CD4-positive, alpha-beta T cell treated with Interleukin-1 beta for 1 hour (primary cell): ENCODE results near the gene PLD2.
"Not testable (repeated sequence)": the region's sequence is repeated elsewhere in the genome, so short reads cannot be mapped to it uniquely, and the experiment has no call there.

ENCODE experiments used
- DNase-seq, 2 donors: peaks; one replicate each; pipeline ENCODE4 v3.0.0-alpha.2; 2020 to 2022

The PLD2 gene

DNA sequence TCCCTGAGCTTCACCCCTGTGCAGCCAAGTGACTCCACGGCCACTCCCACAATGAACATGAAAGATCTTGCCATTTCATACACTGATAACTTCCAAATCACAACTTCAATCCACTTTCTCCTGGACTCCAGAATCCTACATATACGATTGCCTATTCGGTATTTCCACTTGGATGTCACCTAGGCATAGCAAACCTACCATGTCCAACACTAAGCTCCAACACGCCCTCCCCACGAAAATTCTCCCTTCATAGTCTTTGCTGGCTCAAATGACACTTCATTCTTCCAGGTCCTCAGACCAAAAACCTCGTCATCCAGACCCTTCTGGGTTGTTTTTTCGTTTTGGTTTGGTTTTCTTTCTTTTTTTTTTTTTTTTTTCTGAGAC is 16.3 kb upstream of the PLD2 start:
- no peak for DNase-seq

DNA sequence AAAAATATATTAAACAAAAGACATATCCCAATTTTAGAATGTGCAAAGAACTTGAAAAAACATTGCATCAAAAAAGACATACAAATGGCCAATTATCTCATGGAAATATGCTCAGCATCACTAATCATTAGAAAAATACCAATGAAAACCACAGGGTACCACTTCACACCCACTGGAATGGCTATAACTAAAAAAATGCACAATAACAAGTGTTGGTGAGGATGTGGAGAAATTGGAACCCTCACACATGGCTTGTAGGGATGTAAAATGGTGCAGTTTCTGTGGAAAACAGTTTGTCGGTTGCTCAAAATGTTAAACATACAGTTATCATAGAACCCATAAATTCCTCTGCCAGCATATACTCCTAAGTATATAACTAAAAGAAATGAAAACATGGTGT is 11.8 kb upstream of the PLD2 start:
- DNase-seq, result no peak

DNA sequence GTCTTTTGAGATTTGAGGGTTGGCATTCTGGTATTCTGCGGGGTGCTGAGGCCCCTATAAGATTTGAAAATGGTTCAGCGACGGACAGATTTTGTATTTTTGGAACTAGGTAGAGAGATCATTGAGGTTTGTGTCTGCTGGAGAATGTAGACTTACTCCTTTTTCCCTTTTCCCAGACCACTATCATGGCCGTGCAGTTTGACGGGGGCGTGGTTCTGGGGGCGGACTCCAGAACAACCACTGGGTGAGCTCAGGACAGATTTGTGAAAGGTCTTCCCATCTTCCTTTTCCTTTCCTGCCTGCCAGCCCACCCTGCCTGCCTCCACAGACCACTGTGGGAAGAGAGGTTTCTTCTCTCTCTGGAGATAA is 10.4 kb upstream of the PLD2 start:
- DNase-seq, result no peak

DNA sequence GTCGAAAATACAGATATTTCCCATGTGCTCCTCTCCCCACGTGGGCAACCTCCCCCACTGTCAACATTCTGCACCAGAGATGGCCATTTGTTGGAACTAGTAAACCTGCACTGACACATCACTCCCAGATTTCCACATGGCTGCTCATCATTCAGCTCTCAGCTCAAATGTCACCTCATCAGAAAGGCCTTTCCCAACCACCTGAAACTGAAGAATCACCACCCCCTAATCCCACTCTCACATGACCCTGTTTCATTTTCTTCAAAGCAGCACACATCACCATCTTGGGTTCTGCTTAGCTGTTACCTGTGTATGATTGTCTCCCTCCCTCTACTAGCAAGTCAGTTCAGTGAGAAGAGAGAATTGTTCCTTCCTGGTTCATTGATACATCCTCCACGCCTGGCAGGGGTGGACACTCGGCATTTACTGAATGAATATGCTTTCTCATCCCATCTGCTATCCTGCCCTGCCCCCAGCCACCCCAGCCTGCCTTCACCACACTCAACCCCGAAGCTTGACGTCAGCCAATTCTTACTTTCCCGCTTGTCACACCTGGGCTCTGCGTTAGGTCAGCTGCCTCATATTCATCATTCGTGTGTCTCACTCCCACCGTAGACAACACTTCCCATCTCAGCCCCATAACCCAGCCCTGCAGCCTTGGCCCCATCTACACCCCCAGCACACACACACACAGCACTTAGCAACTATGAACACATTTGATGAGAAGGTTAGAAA is 6.3 kb upstream of the PLD2 start:
- DNase-seq, result no peak

DNA sequence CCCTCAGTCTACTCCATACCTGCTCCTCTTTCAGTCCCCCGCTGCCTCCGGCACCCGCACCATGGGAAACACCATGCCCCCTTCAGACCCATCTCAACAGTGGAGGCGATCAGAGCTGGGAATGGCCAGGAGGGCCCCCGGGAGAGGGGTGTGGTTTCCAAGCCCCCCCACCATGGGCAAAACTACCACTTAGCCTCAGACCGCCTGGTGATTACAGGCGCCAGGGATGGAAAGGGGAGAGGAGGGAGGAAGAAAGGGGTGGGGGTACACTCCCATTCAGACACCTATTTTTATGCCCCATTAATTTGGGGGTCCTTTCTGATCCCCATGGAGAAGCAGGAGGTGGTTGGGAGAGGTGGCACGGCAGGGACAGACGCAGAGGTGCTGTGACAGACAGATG is 4.7 kb upstream of the PLD2 start, which contains the start of gene C17orf114:
TSS of gene C17orf114 (minus strand) at position 101 of the 400 bp plus-strand sequence.
- no peak for DNase-seq

DNA sequence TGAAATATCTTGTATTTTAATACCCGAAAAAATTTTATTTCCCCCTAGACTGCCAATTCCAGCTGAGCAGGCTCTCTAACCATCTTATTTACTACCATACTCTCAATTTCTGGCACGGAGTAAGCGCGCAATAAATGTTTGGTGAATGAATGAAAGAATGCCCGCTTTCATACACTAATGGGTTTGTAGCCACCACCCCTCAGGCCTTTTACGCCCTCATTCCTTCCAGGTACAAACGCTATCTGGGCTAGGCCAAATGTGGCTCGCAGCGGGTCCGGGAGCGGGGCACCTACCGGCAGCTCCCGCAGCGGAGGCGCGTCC is 536 bp upstream of the PLD2 start:
- DNase-seq, result no peak

DNA sequence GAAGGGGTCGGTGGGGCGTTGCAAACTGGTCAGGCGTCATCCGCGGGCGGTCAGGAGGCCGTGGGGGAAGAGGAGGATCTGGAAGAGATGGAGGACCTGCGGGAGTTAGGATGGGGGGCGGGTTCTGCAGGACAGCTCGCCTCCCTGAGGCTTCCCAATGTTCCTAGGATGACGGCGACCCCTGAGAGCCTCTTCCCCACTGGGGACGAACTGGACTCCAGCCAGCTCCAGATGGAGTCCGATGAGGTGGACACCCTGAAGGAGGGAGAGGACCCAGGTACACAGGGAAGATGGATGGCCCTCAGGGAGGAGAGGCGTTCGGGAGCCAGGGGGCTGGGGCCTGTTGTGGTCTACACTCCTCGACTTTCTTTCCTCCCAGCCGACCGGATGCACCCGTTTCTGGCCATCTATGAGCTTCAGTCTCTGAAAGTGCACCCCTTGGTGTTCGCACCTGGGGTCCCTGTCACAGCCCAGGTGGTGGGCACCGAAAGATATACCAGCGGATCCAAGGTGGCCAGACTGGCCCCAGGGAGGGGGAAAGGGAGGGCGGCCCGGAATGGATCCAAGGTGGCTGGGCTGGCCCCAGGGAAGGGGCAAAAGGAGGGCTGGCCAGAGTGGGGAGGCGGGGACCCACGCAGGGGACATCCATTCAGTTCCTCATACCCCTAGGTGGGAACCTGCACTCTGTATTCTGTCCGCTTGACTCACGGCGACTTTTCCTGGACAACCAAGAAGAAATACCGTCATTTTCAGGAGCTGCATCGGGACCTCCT is 839 bp downstream of the PLD2 start:
- no peak for DNase-seq

DNA sequence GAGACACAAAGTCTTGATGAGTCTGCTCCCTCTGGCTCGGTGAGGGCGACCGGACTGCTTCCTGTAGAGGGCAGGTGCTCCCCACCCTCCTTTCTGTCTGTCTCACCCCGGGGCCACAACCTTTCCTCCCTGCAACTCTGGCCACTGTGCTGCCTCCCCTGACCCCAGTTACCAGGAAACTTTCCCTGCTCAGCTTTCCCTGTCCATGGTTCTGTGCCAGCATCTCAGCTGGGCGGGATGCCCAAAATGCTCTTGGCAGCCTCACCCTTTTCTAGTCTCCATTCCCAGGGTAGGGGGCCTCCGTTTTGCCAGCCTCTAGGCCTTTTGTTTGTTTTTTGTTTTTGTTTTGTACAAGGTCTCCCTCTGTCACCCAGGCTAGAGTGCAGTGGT is 1.4 kb downstream of the PLD2 start:
- no peak for DNase-seq

DNA sequence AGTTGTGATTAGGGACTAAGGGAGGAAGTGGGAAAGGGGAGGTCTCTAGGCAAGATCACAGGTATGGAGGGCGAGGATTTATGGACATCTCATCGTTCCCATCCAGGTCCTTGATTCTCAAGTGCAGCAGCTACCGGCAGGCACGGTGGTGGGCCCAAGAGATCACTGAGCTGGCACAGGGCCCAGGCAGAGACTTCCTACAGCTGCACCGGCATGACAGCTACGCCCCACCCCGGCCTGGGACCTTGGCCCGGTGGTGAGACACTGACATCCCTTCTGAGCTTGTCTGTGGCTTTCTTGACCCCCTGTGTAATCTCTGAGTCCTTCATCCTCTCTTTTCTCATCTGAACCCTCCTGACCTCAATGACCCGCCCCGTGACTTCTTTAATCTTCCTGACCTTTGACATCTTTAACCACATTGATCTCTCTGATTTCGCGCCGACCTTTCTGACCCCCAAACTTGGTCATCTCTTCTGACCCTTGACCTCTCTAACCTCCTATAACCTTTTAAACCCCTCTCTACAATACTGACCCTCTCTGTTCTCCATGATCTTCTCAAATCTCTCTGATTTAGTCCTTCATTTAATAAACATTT is 3.8 kb downstream of the PLD2 start:
- DNase-seq, result no peak

DNA sequence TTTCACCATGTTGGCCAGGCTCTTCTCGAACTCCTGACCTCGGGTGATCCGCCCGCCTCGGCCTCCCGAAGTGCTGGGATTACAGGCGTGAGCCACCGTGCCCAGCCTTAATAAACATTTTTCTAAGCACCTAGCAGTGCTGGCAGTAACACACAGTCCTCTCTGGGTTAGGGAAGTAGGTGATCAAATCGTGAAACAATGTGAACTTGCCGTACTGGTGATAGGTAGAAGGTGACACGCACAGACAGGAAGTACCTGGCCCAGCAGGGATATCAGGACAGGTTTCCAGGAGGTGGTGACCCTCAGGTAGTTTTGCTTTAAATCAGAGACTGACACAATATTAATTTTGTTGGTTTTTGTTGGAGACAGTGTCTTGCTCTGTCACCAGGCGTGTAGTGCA is 4.5 kb downstream of the PLD2 start:
- no peak for DNase-seq

DNA sequence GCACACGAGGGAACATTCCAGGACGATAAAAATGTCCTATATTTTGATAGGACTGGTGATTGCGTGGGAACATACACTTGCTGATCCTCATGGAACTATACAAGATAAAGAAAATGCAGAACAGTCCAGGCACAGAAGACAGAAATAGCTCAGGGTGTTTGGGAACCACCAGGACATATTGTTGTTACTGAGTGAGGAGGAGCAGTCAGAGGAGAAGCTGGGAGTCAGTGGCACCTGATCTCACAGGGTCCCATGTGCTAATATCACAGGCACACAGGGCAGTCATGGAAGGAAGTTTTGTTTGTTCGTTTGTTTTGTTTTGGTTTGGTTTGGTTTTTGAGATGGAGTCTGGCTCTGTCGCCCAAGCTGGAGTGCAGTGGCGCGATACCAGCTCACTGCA is 5.7 kb downstream of the PLD2 start:
- no peak for DNase-seq

DNA sequence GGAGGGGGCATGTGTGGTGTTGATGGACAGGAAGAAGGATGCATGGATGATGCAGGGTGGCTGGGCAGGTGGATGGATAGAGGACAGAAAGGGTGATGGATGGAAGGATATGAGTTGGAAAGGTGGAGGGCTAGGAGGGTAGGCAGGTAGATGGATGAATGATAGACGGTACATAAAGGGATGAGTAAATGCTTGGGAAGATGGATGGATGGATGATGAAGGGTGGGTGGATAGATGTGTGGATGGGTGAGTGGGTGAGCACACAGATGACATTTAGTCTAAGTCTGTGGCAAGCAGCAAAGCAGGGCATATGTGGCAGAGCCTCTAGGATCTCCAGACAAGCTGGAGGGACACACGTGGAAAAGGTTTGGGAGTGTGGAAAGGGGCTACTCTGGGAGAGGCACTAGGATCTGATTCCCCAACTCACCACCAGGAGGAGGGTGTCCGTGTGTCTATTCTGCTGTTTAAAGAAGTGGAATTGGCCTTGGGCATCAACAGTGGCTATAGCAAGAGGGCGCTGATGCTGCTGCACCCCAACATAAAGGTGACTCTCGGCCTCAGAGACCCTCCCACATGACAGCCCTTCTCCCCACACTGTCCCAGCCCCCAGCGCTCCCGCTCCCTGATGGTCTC is 8.2 kb downstream of the PLD2 start:
- DNase-seq, result no peak

DNA sequence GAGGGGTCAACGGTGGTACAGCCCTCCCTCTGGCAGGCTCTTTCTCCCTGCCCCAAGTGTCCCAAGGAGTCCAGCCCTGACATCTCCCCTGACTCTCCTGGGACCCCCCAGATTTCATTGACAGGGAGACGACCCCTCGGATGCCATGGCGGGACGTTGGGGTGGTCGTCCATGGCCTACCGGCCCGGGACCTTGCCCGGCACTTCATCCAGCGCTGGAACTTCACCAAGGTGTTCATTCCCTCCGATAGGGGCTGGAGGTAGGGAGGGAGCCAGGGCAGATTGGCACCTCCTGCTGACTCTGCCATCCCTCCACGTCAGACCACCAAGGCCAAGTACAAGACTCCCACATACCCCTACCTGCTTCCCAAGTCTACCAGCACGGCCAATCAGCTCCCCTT is 9.9 kb downstream of the PLD2 start:
- no peak for DNase-seq

DNA sequence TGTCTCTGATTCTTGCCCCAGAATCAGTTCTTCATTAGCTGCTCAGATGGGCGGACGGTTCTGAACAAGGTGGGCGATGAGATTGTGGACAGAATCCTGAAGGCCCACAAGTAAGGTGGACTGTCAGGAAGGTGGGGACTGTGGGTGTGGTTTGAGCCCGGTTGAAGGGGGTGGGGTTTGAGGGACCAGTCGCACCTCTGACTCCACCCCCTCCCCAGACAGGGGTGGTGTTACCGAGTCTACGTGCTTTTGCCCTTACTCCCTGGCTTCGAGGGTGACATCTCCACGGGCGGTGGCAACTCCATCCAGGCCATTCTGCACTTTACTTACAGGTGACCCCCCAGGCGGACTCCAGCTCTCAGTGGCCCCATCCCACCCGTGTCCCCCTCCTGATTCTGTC is 11.3 kb downstream of the PLD2 start:
- DNase-seq, result no peak

DNA sequence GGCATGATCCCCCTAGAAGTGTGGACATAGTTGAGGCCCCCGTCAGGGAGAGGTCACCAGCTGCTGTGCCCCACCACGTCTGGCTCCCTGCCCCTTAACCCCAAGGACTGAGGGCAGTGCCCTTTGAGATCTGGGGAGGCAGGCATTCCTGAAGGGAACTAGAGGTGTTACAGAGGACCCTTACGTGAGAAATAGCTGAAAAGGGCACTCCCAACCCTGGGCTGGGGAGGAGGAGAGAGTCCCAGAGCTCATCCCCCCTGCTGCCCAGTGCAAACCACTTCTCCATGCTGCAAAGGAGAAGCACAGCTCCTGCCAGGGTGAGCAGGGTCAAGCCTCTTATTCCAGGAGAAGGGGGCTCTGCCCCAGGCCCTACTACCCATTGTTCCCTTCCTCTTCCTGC is 15.9 kb downstream of the PLD2 start:
- DNase-seq, result no peak

DNA sequence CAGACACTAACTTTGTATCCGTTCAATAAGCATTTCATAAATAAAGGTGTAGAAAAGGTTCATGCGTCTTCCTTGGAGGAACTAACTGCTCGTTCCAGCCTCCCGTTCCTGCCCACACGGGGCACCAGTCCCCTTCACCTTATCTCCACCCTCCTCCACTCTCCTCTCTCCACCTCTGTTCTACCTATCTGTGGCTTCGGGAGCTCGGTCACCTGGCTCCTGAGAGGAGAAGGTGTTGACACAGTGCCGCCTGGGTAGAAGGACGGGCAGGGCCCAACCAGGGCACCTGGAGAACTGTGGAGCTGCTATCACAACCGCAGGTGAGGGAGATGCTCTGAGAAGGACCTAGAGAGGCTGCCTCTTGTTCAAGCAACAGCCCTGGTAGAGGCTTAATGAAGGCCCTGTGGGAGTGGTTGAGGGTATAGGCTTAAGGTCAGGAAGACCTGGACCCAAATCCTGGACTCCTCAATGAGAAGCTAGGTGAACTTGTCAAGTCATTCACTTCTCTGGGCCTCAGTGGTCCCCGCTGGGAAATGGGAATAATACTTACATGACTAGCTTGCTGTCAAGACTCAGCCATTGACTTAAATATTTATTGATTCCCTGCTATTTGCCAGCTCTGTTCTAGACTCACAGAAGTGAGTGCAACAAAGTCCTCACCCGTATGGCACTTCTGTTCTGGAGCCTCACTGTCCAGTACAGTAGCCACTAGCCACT is 16.6 kb downstream of the PLD2 start:
- no peak for DNase-seq

DNA sequence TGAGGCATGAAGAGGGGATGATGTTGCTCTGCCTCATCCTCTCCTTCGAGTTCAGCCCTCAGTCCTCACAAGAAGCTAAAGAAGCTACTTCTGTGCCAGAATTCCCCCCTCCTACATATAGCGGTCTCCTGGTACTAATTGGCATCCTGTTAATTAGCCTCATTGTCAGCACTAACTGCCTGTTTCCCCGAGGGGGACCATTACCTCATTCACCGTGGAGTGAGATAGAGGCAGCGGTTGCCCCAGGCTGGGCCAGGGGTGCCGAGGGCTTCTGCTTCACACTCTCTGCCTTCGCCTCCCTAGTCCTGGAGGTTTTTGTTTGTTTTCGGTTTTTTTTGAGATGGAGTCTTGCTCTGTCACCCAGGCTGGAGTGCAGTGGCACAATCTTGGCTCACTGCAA is 20.4 kb downstream of the PLD2 start:
- DNase-seq, result no peak

DNA sequence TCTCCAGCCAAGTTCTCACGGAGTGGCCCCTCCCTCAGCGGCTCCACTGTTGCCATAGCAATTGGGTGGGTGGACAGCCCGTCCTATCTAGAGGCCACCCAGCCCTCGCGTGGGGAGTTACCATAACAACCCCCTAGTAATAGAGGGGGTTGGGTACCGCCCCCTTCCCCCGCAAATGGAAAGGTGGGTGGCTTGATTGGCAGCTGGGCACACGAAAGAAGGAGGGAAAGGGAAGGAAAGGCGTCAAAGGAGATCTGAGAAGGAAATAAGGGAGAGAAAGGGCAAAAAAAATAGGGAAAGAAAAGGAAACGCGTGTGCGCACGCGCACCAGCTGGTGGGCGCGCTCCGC is 25.9 kb downstream of the PLD2 start:
- DNase-seq, result not testable (repeated sequence)

DNA sequence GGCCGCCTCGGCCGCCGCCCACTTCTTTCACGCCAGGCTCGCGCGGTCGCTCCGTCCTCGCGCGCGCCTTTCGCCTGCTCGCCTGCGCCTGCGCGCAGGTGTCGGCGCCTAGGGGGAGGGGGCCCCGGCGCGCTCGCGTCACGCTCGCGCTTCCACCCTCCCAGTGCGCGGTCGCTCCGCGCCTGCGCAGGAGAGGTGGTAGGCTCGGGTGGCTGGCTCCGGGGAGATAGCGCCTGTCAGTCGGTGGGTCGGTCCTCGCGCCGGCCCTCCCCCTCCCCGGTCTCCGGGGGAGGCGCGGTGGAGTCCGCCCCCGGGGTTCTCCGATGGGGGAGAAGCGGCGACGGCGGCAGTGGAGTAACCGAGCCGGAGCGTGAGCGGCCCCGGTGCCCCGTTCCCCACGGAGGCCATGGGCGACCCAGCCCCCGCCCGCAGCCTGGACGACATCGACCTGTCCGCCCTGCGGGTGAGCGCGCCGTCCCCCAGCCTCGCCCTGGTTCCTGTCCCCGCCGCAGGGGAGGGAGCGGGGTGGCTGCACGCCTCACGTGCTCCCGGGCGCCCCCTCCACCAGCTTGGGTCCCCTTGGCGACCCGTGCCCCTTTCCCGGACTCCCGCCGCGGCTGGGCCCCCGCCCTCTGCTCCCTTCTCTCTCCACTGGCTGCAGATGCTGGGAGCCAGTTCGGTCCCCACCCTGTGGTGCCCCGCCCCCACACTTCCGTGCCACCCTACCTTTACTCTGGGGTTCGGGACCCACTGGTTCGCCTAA is 26.4 kb downstream of the PLD2 start, which contains the start of gene MINK1:
TSS of gene MINK1 (plus strand) at position 163 of the 763 bp plus-strand sequence. CDS start at position 407, 244 bp downstream.
- DNase-seq, result peak; percentile 94 to 95

DNA sequence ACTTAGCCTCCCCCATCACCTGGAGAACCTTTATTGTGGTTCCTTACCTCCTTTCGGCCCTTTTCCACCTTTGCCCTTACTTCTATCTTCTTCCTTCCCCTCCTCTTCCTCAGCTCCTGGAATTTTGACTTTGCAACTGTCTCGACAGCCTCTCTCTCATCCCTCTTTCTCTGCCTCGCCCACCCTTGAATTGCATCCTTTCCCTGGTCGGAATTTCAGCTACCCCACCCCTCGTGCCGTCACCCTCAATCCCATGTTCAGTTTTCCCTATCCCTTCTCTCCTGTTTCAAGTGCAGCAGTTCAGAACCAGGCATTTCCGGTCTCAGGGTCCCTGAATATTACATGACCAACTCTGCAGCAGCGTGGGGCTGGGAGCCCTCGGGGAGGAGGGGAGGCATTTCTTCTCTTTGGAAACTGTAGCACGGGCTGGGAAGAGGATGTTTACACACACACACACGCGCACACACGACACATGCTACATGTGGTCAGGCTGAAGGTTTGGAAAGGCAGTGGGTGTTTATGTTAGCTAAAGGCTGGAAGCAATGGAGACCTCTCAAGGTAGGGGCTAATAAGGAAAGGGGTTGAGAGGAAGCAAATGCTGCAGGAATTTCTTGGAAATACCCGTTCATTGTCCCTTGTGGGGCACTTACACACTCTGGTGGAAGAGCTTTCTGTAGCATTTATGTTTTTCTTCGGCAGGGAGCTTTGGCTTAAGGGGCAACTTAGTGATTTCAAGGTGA is 27.2 kb downstream of the PLD2 start:
- peak in 1 of 2 donors; percentile 2 for DNase-seq

DNA sequence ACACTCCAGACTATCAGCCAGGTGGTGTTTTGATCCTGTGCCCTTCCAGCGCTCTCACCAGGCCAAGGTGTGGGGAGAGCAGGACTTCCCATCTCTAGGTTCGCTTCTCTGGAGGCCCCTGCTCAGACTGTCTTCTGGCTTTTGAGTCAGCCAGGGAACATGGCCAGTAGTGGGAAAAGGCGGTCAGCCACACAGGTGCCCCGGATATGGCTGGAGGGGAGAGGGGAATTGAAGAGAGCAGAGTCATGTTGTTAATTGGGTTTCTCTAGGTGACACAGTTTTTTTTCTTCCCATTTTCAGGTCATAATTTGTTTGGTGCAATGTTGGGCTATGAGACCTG is 27.7 kb downstream of the PLD2 start:
- no peak for DNase-seq

DNA sequence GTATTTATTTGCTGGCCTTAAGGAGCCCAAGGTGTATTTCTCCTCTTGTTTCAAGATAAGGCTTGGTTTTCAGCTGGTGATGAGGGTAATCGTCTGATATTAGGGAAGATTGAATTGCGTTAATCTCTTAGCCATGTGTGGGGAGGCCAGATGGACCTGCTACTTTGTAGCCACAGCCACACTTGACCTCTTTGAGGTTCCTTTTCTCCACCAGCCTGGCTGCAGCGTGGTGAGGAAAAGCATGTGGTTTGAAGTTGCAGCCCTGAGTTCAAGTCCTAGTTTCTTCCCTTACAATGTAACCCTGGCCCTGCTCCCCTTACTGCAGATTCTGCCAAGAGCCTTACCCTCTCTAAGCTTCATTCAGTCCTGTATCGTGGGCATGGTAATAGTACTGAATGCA is 29.3 kb downstream of the PLD2 start:
- DNase-seq, result no peak
